DOHH2 (cell line): Measurements from ENCODE around the gene MAPK4.
A peak's percentile ranks its signal among the peaks of the same experiment; 100 is the strongest.

Experiments
- H3F3A ChIP-seq: fragments of 200-600 bp; sonication (generic), shearing (Covaris generic); 2 replicates; pipeline ENCODE4 v1.6.0; 2016; ENCODE audit warnings: antibody characterized with exemption, mild to moderate bottlenecking; ENCODE audit not compliant: control insufficient read depth, insufficient read depth
- H3K27ac ChIP-seq: fragments of 200-600 bp; sonication (generic); 2 replicates; pipeline ENCODE4 v1.5.1; 2014; ENCODE audit warnings: low read depth, mild to moderate bottlenecking, low read length, moderate library complexity
- H3K27me3 ChIP-seq: fragments of 200-600 bp; sonication (generic); 2 replicates; pipeline ENCODE4 v1.6.1; 2014; ENCODE audit warnings: mild to moderate bottlenecking, low read length, mixed read lengths; ENCODE audit not compliant: control insufficient read depth
- H3K36me3 ChIP-seq: fragments of 200-600 bp; sonication (generic); 2 replicates; pipeline ENCODE4 v1.6.1; 2014; ENCODE audit warnings: mild to moderate bottlenecking, low read length, moderate library complexity, mixed read lengths; ENCODE audit not compliant: control insufficient read depth
- H3K4me1 ChIP-seq: fragments of 200-600 bp; sonication (generic); 2 replicates; pipeline ENCODE4 v1.6.1; 2014; ENCODE audit warnings: mild to moderate bottlenecking, low read length, mixed read lengths; ENCODE audit not compliant: control insufficient read depth
- H3K4me2 ChIP-seq: fragments of 200-600 bp; sonication (generic); 2 replicates; pipeline ENCODE4 v1.6.0; 2014; ENCODE audit warnings: mild to moderate bottlenecking, low read length, moderate library complexity
- H3K4me3 ChIP-seq: fragments of 200-600 bp; sonication (generic); 2 replicates; pipeline ENCODE4 v1.5.1; 2014; ENCODE audit warnings: mild to moderate bottlenecking, low read length, mixed read lengths
- H3K79me2 ChIP-seq: fragments of 200-600 bp; sonication (generic); 2 replicates; pipeline ENCODE4 v1.6.1; 2014; ENCODE audit warnings: mild to moderate bottlenecking, low read length, mixed read lengths; ENCODE audit not compliant: control insufficient read depth
- H3K9me2 ChIP-seq: fragments of 200-600 bp; sonication (generic); replicated peaks from 2 replicates; pipeline ENCODE4 v1.6.1; 2014; ENCODE audit warnings: mild to moderate bottlenecking, low read length, mixed read lengths; ENCODE audit not compliant: control insufficient read depth
- H3K9me3 ChIP-seq: fragments of 200-600 bp; sonication (generic); 2 replicates; pipeline ENCODE4 v1.6.1; 2014; ENCODE audit warnings: antibody characterized with exemption, low read length, mixed read lengths; ENCODE audit not compliant: control insufficient read depth, insufficient read depth
- H4K20me1 ChIP-seq: fragments of 200-600 bp; sonication (generic); 2 replicates; pipeline ENCODE4 v1.6.0; 2014; ENCODE audit warnings: low read depth, mild to moderate bottlenecking, antibody characterized with exemption, low read length, moderate library complexity; ENCODE audit not compliant: control insufficient read depth, insufficient read depth
- CTCF ChIP-seq: fragments of 200-600 bp; sonication (generic); IDR thresholded peaks from one replicate; pipeline ENCODE4 v1.5.1; 2014; ENCODE audit warnings: antibody characterized with exemption, mild to moderate bottlenecking, low read depth, low read length; ENCODE audit not compliant: poor library complexity, severe bottlenecking
- EZH2phosphoT487 ChIP-seq: fragments of 200-600 bp; sonication (generic); IDR thresholded peaks from 2 replicates; pipeline ENCODE4 v1.6.1; 2017; ENCODE audit warnings: borderline replicate concordance, mild to moderate bottlenecking, antibody characterized with exemption, low read length, moderate library complexity, mixed read lengths

The MAPK4 gene

GRCh38 chr18:50579061-50579774 lies 19.3 kb downstream of the MAPK4 start:
- no peaks in the 10 kb centered on the region for H3K36me3 ChIP-seq
- H3K4me2 ChIP-seq = no peak overlapping the region
- TF ChIP-seq EZH2phosphoT487 (no peak), CTCF (no peak)
- H3K27ac ChIP-seq = no peak overlapping the region
- H3K79me2 ChIP-seq = no peaks in the 10 kb centered on the region
- no peaks in the 10 kb centered on the region for H4K20me1 ChIP-seq
- no peaks in the 10 kb centered on the region for H3K4me1 ChIP-seq
- peaks cover 8% of the 10 kb centered on the region; the same call in 1 of the 2 replicates for H3K27me3 ChIP-seq
- no peak overlapping the region for H3K4me3 ChIP-seq
- no peaks in the 10 kb centered on the region for H3K9me2 ChIP-seq
- no peaks in the 10 kb centered on the region for H3F3A ChIP-seq
- H3K9me3 ChIP-seq = peaks cover 11% of the 10 kb centered on the region

GRCh38 chr18:50581517-50581916 lies 21.6 kb downstream of the MAPK4 start:
- Histone ChIP-seq H3K36me3 (no peaks in the 10 kb centered on the region), H3K27me3 (no peaks in the 10 kb centered on the region), H3K4me1 (no peaks in the 10 kb centered on the region), H3K4me3 (no peak overlapping the region), H3F3A (no peaks in the 10 kb centered on the region), H3K9me3 (peaks cover 11% of the 10 kb centered on the region), H3K79me2 (no peaks in the 10 kb centered on the region), H4K20me1 (no peaks in the 10 kb centered on the region), H3K9me2 (no peaks in the 10 kb centered on the region), H3K27ac (no peak overlapping the region), H3K4me2 (no peak overlapping the region)
- TF ChIP-seq CTCF (no peak), EZH2phosphoT487 (no peak)

GRCh38 chr18:50582500-50582899 lies 22.6 kb downstream of the MAPK4 start:
- H3K27me3 ChIP-seq = no peaks in the 10 kb centered on the region
- no peaks in the 10 kb centered on the region for H3K4me1 ChIP-seq
- no peak overlapping the region for H3K4me3 ChIP-seq
- H3K36me3 ChIP-seq = no peaks in the 10 kb centered on the region
- H3K79me2 ChIP-seq = no peaks in the 10 kb centered on the region
- H3K9me2 ChIP-seq = no peaks in the 10 kb centered on the region
- H3K4me2 ChIP-seq = no peak overlapping the region
- H4K20me1 ChIP-seq = no peaks in the 10 kb centered on the region
- H3K27ac ChIP-seq = no peak overlapping the region
- peaks cover 11% of the 10 kb centered on the region for H3K9me3 ChIP-seq
- no peaks in the 10 kb centered on the region for H3F3A ChIP-seq
- no peak for TF ChIP-seq EZH2phosphoT487
- no peak for TF ChIP-seq CTCF

GRCh38 chr18:50586710-50587109 lies 26.8 kb downstream of the MAPK4 start:
- no peak overlapping the region for H3K4me3 ChIP-seq
- no peaks in the 10 kb centered on the region for H3K79me2 ChIP-seq
- no peaks in the 10 kb centered on the region for H3K9me2 ChIP-seq
- H3K27ac ChIP-seq = no peak overlapping the region
- no peaks in the 10 kb centered on the region for H3K27me3 ChIP-seq
- no peaks in the 10 kb centered on the region for H4K20me1 ChIP-seq
- TF ChIP-seq CTCF (peak; percentile 48), EZH2phosphoT487 (no peak)
- H3K4me1 ChIP-seq = no peaks in the 10 kb centered on the region
- H3F3A ChIP-seq = no peaks in the 10 kb centered on the region
- peaks cover 11% of the 10 kb centered on the region for H3K9me3 ChIP-seq
- H3K4me2 ChIP-seq = no peak overlapping the region
- H3K36me3 ChIP-seq = no peaks in the 10 kb centered on the region
